Adrenal gland (tissue), 12 donors: ENCODE results near the gene OTUB1. TPM values are rescaled to one million over a fixed set of nuclear protein-coding genes. Genes with fewer than 3 reads are reported as not detected.

Source experiments
- DNase-seq, 7 donors: peaks; one replicate each; pipeline ENCODE4 v3.0.0-alpha.2; 2019 to 2020
- H3K27ac ChIP-seq, 5 donors: fragments of 200-600 bp; sonication (generic) in 4 of 5; 1 replicate in 3 of 5; 2 replicates in 2 of 5; pipeline versions ENCODE4 v1.5.1 to v1.8.0; 2016 to 2020; ENCODE audit warnings: mild to moderate bottlenecking in 1 of 5
- H3K27me3 ChIP-seq: fragments of 200-600 bp; 2 replicates; pipeline ENCODE4 v1.8.0; 2021
- H3K36me3 ChIP-seq, 2 donors: fragments of 200-600 bp; replicated peaks in 1 of 2; 1 replicate in 1 of 2; 2 replicates in 1 of 2; pipeline versions ENCODE4 v1.5.1 to v1.8.0; 2018 to 2022
- H3K4me1 ChIP-seq, 2 donors: fragments of 200-600 bp; replicated peaks in 1 of 2; 1 replicate in 1 of 2; 2 replicates in 1 of 2; pipeline versions ENCODE4 v1.5.1 to v1.8.0; 2018 to 2021
- H3K4me3 ChIP-seq, 4 donors: fragments of 200-600 bp; sonication (generic) in 3 of 4; one replicate each; pipeline ENCODE4 v1.5.1; 2016 to 2018
- H3K9me3 ChIP-seq, 3 donors: fragments of 200-600 bp; sonication (generic) in 1 of 3; replicated peaks in 1 of 3; 1 replicate in 2 of 3; 2 replicates in 1 of 3; pipeline versions ENCODE4 v1.5.1 to v1.8.0; 2016 to 2021
- CTCF ChIP-seq, 6 experiments: fragments of 450-650 bp in 4 of 6; fragments of 200-600 bp in 2 of 6; sonication (generic) in 1 of 6; IDR thresholded peaks; 1 replicate in 5 of 6; 2 replicates in 1 of 6; pipeline versions ENCODE4 v1.5.1 to v1.8.0; 2016 to 2021; ENCODE audit warnings: antibody characterized with exemption in 6 of 6, mild to moderate bottlenecking in 2 of 6, moderate library complexity in 1 of 6
- POLR2A ChIP-seq, 2 donors: fragments of 450-650 bp; IDR thresholded peaks; one replicate each; pipeline ENCODE4 v1.6.1; 2017; ENCODE audit warnings: antibody characterized with exemption in 2 of 2, mild to moderate bottlenecking in 2 of 2, moderate library complexity in 1 of 2
- WGBS, 4 donors: extraction: QIAGEN DNeasy Blood & Tissue Kit in 2 of 4; methylation state at CpG; one replicate each; pipeline versions ENCODE4 v1.1.5 to v1.1.7; 2013 to 2017; 5-methylcytosine and 5-hydroxymethylcytosine counted together
- intact Hi-C, 2 donors: fragments of 100-400 bp; cut with DNase I; formaldehyde crosslinking; loops; one replicate each; pipeline versions ENCODE4 v1.14.1 to v1.15.0; 2022 to 2023
- polyA plus RNA-seq, 3 donors: library from polyadenylated mRNA; stranded (reverse); fragments of 200-250 nt in 2 of 3; fragments of 350-450 nt in 1 of 3; fragmentation: Illumina TruSeq in 1 of 3; extraction: RNeasy Lipid Tissue Mini Kit (QIAGEN cat#74804) in 1 of 3; gene quantifications; one replicate each; pipeline ENCODE4 v1.2.3, GENCODE V29; 2013 to 2014
- total RNA-seq, 9 donors: library from RNA; depleted of rRNA in 4 of 9; stranded (reverse); fragments of >200 nt in 4 of 9; fragments of 120-200 nt in 1 of 9; fragmentation: NEBNext Ultra II Directional in 1 of 9; extraction: Animal tissue kit (Norgen Biotek cat#: 25700) in 1 of 9; gene quantifications; one replicate each; pipeline versions ENCODE4 v1.1.0 to v1.2.4, GENCODE V29; 2013 to 2023
- donor health status: healthy with polysubstance abuse.
- donor health status: Bipolar disorder and iron deficiency.
- donor health status: DM: yes; HTN: yes; CAD: no.
- donor health status: DM: no; HTN: no; CAD: no.
- donor health status: DM: no; HTN: no; CAD: no.
- donor health status: DM: yes; HTN: yes; CAD: no.

OTUB1 gene
- total and polyA plus RNA-seq, 12 donors: 41.4 to 93.7 (median 66.6) TPM

DNA sequence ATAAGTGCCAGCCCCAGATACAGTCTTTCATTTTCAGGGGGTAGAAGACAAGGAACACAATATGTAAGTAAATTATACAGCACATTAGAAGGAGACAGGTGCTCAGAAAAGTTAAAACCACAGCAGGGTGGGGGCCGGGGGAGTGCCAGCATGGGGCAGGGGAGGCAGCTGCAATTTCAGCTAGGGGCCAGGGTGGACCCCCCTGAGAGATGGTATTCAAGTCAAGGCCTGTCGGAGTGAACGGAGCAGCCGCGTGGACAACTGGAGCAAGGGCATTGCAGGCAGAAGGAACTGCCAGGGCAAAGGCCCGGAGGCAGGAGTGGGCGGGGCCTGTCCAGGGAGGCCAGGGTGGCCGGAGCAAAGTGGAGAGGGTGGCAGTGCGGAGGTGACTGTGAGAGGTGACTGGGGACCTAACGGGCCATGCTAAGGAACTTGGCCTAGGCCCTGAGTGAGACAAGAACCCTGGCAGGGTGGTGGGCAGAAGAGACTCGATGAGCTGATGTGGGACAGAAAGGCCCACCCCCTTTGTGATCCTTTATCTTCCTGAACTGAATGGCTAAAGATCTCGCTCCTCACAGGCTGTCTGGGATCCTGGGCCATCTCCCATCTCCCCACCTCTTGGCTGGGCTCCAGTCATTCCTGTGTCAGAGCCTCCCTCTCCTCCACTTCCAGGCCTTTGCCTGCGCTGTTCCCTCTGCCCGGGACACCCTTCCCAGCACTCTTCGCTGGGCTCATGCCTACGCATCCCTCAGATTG lies 27.1 kb downstream of the OTUB1 start:
- no peaks in the 10 kb centered on the region for H3K36me3 ChIP-seq
- no peaks in the 10 kb centered on the region for H3K9me3 ChIP-seq
- H3K4me3 ChIP-seq: no peak overlapping the region
- DNase-seq: no peak
- TF ChIP-seq POLR2A (IDR thresholded peaks at IDR 0.05) (no peak), CTCF (IDR thresholded peaks at IDR 0.05) (no peak)
- WGBS, 4 donors: 90 to 94% (median 91%) methylated on average over 16 of the region's 16 CpGs
- intact Hi-C loops: no loop called here
- H3K27me3 ChIP-seq: no peaks in the 10 kb centered on the region
- H3K27ac ChIP-seq: no peak overlapping the region
- peaks cover 0 to under 1% of the 10 kb centered on the region in 2 donors for H3K4me1 ChIP-seq

GRCh38 chr11:64014356-64014755 lies 28.1 kb downstream of the OTUB1 start:
- no peak for TF ChIP-seq CTCF (IDR thresholded peaks at IDR 0.05)
- TF ChIP-seq POLR2A (IDR thresholded peaks at IDR 0.05): no peak
- WGBS, 4 donors: 87 to 96% (median 90%) methylated on average over 8 to 11 of the region's 11 CpGs
- Histone ChIP-seq H3K27ac (no peak overlapping the region), H3K4me3 (no peak overlapping the region), H3K4me1 (peaks cover 3 to 4% of the 10 kb centered on the region in 2 donors), H3K9me3 (no peaks in the 10 kb centered on the region), H3K36me3 (no peaks in the 10 kb centered on the region), H3K27me3 (no peaks in the 10 kb centered on the region)
- DNase-seq: no peak
- intact Hi-C loops: no loop called here

DNA sequence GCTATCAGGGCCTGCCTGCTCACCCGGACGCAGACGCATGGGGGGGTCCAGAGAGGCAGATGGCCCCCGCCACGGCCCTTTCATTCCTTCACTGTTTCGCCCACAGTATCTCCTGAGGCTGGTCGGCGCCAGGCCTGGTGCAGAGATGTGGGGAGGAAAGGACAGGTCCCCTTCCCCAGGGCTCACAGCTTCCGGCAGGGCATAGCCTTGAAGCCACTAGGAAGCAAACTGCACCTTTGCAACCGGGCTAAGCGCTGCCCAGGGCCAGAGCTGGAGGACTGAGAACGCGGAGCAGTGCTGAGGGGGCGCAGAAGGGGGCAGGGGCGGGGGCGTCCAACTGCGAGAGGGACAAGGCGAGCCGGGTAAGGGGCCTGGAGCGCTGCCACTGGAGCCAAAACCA lies 29.3 kb downstream of the OTUB1 start:
- Histone ChIP-seq H3K4me3 (no peak overlapping the region), H3K27me3 (no peaks in the 10 kb centered on the region), H3K27ac (no peak overlapping the region), H3K4me1 (peaks cover 4% of the 10 kb centered on the region in 2 donors), H3K9me3 (no peaks in the 10 kb centered on the region), H3K36me3 (no peaks in the 10 kb centered on the region)
- no peak for DNase-seq
- WGBS, 4 donors: 77 to 85% (median 80%) methylated on average over 6 to 20 of the region's 20 CpGs
- TF ChIP-seq POLR2A (IDR thresholded peaks at IDR 0.05) (no peak), CTCF (IDR thresholded peaks at IDR 0.05) (no peak)
- intact Hi-C loops: no loop called here

DNA sequence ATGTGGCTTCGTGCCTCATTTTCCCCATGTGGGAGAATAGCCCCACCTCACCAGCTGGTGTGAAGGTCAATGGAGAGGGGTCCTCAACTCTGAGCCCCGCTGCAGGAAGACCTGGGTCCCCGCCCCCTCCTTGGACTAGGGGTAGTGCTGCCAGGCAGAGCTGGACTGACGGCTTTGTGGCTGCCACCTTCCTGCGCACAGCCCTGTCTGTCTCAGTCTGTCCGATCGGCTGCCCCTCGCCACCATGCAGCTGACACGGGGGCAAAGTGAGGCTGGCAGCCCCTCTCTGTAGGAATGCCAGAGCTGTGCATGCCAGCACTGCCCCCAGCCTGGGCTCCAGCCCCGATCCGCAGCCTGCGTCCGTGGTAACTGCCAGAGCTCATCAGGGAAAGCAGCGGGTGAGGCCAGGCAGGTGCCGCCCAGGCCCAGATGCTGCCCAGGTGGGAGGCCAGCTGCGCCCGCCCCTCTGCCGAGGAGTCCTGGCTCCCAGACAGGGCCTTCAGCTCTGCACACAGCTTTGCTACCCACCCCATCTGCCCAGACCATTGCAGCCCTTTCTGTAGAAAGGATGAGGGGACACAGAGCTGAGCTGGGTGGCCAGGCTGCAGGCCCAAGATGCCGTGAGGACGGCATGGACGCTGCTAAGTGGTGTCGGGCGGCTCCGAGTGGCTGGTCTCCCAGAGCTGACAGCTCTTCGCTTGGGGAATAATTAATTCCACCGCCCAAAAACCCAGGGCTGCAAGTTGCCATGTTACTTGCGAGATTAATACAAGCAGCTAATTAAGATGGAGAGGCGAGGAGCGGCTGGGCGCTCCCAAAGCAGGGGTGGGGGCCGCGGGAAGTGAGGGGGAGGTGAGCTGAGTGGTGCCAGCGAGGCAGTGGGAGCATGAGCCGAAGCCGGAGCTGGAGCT lies 30.0 kb downstream of the OTUB1 start:
- H3K27me3 ChIP-seq: no peaks in the 10 kb centered on the region
- no peak overlapping the region for H3K27ac ChIP-seq
- intact Hi-C loops: no loop called here
- TF ChIP-seq CTCF (IDR thresholded peaks at IDR 0.05): no peak
- no peak for DNase-seq
- peaks cover 4% of the 10 kb centered on the region in 2 donors for H3K4me1 ChIP-seq
- no peaks in the 10 kb centered on the region for H3K36me3 ChIP-seq
- WGBS, 4 donors: 89 to 92% (median 92%) methylated on average over 18 to 35 of the region's 35 CpGs
- H3K9me3 ChIP-seq: no peaks in the 10 kb centered on the region
- H3K4me3 ChIP-seq: no peak overlapping the region
